ENCODE results near the gene NEURL1B. TPM values are rescaled to one million over a fixed set of nuclear protein-coding genes. Genes with fewer than 3 reads are reported as not detected.

NEURL1B gene
- total RNA-seq, 1 donor from 2014 or later = 6.1 TPM

GRCh38 chr5:172695232-172696054 is 54.4 kb downstream of the NEURL1B start:
- Mint-ChIP-seq H3K27ac (ENCODE audit: unreplicated experiment) (no peak overlapping the region), H3K4me3 (no peak overlapping the region), H3K36me3 (ENCODE audit: low read depth) (no peaks in the 10 kb centered on the region), H3K4me1 (peaks cover 15% of the 10 kb centered on the region), H3K9me3 (no peaks in the 10 kb centered on the region), H3K27me3 (ENCODE audit: low read depth) (peaks cover 10% of the 10 kb centered on the region)
- no peak for DNase-seq (ENCODE audit: low read depth, low spot score)
- TF ChIP-seq, protein P1, sequence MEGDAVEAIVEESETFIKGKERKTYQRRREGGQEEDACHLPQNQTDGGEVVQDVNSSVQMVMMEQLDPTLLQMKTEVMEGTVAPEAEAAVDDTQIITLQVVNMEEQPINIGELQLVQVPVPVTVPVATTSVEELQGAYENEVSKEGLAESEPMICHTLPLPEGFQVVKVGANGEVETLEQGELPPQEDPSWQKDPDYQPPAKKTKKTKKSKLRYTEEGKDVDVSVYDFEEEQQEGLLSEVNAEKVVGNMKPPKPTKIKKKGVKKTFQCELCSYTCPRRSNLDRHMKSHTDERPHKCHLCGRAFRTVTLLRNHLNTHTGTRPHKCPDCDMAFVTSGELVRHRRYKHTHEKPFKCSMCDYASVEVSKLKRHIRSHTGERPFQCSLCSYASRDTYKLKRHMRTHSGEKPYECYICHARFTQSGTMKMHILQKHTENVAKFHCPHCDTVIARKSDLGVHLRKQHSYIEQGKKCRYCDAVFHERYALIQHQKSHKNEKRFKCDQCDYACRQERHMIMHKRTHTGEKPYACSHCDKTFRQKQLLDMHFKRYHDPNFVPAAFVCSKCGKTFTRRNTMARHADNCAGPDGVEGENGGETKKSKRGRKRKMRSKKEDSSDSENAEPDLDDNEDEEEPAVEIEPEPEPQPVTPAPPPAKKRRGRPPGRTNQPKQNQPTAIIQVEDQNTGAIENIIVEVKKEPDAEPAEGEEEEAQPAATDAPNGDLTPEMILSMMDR (conservative IDR thresholded peaks at IDR 0.05) = no peak

DNA sequence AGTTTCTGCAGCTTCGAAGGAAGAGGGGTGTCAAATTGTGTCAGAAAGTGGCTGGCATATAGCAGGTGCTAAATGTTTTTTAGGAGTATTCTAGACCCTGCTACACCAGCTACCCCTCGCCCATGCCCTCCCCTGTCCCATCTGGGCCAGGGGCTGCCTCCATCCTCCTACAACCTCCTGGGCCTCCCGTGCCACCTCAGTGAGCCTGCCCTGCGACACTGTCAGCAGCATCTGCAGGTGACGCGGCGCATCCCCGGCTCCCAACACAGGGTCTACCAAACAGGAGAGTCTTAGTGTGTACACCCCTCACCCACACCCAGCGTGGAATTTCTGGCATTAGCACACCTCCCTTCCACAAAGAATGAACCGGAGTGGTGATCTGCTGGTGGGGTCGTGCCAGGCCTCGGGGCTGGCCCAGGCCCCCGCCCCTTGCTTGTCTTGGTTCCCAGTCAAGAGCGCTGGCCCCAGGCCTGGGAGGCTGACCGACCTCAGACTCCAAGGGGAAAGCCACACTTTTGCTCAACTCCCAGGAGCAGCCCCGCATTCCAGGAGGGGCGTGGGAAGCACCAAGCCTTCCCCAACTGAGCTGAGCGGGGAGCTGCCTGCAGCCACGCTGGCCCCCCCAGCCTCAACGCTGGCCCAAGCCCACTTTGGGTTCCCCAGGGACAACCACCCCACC is 55.2 kb downstream of the NEURL1B start:
- H3K4me3 Mint-ChIP-seq = no peak overlapping the region
- peaks cover 19% of the 10 kb centered on the region for H3K27me3 Mint-ChIP-seq (ENCODE audit: low read depth)
- H3K4me1 Mint-ChIP-seq = peaks cover 22% of the 10 kb centered on the region
- no peaks in the 10 kb centered on the region for H3K36me3 Mint-ChIP-seq (ENCODE audit: low read depth)
- no peaks in the 10 kb centered on the region for H3K9me3 Mint-ChIP-seq
- TF ChIP-seq, protein P1 (conservative IDR thresholded peaks at IDR 0.05) = no peak
- DNase-seq (ENCODE audit: low read depth, low spot score) = no peak
- H3K27ac Mint-ChIP-seq (ENCODE audit: unreplicated experiment) = no peak overlapping the region

GRCh38 chr5:172697123-172698121 is 56.4 kb downstream of the NEURL1B start:
- H3K36me3 Mint-ChIP-seq (ENCODE audit: low read depth) = no peaks in the 10 kb centered on the region
- peaks cover 22% of the 10 kb centered on the region for H3K4me1 Mint-ChIP-seq
- no peak overlapping the region for H3K27ac Mint-ChIP-seq (ENCODE audit: unreplicated experiment)
- TF ChIP-seq, protein P1 (conservative IDR thresholded peaks at IDR 0.05) = peak; percentile 96
- peak; percentile 95 for DNase-seq (ENCODE audit: low read depth, low spot score)
- H3K9me3 Mint-ChIP-seq = no peaks in the 10 kb centered on the region
- H3K4me3 Mint-ChIP-seq = peak overlapping the region; percentile 87
- peaks cover 26% of the 10 kb centered on the region for H3K27me3 Mint-ChIP-seq (ENCODE audit: low read depth)

- Mint-ChIP-seq H3K27me3 (ENCODE audit: low read depth) (peaks cover 29% of the 10 kb centered on the region), H3K9me3 (no peaks in the 10 kb centered on the region), H3K4me1 (peaks cover 22% of the 10 kb centered on the region), H3K36me3 (ENCODE audit: low read depth) (no peaks in the 10 kb centered on the region), H3K27ac (ENCODE audit: unreplicated experiment) (no peak overlapping the region), H3K4me3 (no peak overlapping the region)
- no peak for DNase-seq (ENCODE audit: low read depth, low spot score)
- TF ChIP-seq, protein P1 (conservative IDR thresholded peaks at IDR 0.05) = no peak
Measured at GRCh38 chr5:172699423-172699822, 58.4 kb downstream of the NEURL1B start.

DNA sequence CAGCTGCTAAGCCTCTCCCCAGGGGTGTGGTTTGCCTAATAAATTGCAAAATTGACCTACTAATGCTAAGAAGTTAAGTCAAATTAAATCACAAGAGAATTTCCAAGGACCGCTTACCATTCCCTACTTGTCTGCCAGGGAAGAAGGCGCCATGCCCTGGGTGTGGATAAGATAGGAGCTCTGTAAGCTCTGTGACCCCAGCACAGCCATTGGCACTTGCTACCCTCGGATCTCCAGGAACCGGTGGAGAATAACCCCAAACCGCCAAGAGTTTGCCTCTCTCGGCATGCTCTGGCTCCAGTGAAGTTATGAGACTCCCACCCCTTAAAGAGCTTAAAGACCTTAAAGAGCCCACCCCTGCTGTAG is 58.9 kb downstream of the NEURL1B start:
- peaks cover 29% of the 10 kb centered on the region for H3K27me3 Mint-ChIP-seq (ENCODE audit: low read depth)

More for the DNA sequence above, 58.9 kb downstream of the NEURL1B start:
- Mint-ChIP-seq H3K4me3 (peak overlapping the region; percentile 49), H3K27ac (ENCODE audit: unreplicated experiment) (no peak overlapping the region), H3K9me3 (no peaks in the 10 kb centered on the region), H3K4me1 (peaks cover 22% of the 10 kb centered on the region), H3K36me3 (ENCODE audit: low read depth) (no peaks in the 10 kb centered on the region)
- DNase-seq (ENCODE audit: low read depth, low spot score) = no peak
- TF ChIP-seq, protein P1 (conservative IDR thresholded peaks at IDR 0.05) = no peak
